Neural progenitor cell (in vitro differentiated cells): ENCODE data around the gene IKBIP. TPM values are rescaled to one million over a fixed set of nuclear protein-coding genes. Genes with fewer than 3 reads are reported as not detected.

Source experiments
- DNase-seq: peaks from one replicate; pipeline ENCODE4 v3.0.0-alpha.2; 2016; ENCODE audit warnings: low spot score
- H2AFZ ChIP-seq: fragments of 200-600 bp; sonication (generic); replicated peaks from 2 replicates; pipeline ENCODE4 v1.6.1; 2016; ENCODE audit warnings: antibody characterized with exemption
- H3F3A ChIP-seq: fragments of 200-600 bp; sonication (generic); 2 replicates; pipeline ENCODE4 v1.6.1; 2016; ENCODE audit warnings: antibody characterized with exemption, low read depth
- H3K27ac ChIP-seq: fragments of 200-600 bp; sonication (generic); 2 replicates; pipeline ENCODE4 v1.5.1; 2016; ENCODE audit warnings: mild to moderate bottlenecking
- H3K27me3 ChIP-seq: fragments of 200-600 bp; sonication (generic); 2 replicates; pipeline ENCODE4 v1.6.1; 2016; ENCODE audit warnings: mild to moderate bottlenecking, moderate library complexity
- H3K36me3 ChIP-seq: fragments of 200-600 bp; sonication (generic); 2 replicates; pipeline ENCODE4 v1.5.1; 2016
- H3K4me1 ChIP-seq: fragments of 200-600 bp; sonication (generic); 2 replicates; pipeline ENCODE4 v1.6.1; 2016; ENCODE audit warnings: mixed run types
- H3K4me2 ChIP-seq: fragments of 200-600 bp; sonication (generic); 2 replicates; pipeline ENCODE4 v1.6.1; 2016
- H3K4me3 ChIP-seq: fragments of 200-600 bp; sonication (generic); 2 replicates; pipeline ENCODE4 v1.5.1; 2016
- H3K79me2 ChIP-seq: fragments of 200-600 bp; sonication (generic); 2 replicates; pipeline ENCODE4 v1.6.1; 2016; ENCODE audit warnings: low read depth
- H3K9ac ChIP-seq: fragments of 200-600 bp; sonication (generic); 2 replicates; pipeline ENCODE4 v1.6.1; 2016
- H3K9me3 ChIP-seq: fragments of 200-600 bp; sonication (generic); 2 replicates; pipeline ENCODE4 v1.5.1; 2016; ENCODE audit warnings: low read depth
- H4K20me1 ChIP-seq: fragments of 200-600 bp; sonication (generic); 2 replicates; pipeline ENCODE4 v1.6.1; 2016; ENCODE audit warnings: low read depth
- H3K27ac Mint-ChIP-seq: 3 replicates; pipeline ENCODE4 v1.8.0; 2021; ENCODE audit warnings: mixed read lengths
- H3K27me3 Mint-ChIP-seq: 2 replicates; pipeline ENCODE4 v1.8.0; 2022; ENCODE audit warnings: low read depth, mild to moderate bottlenecking, inconsistent platforms, moderate library complexity, mixed read lengths; ENCODE audit not compliant: insufficient read depth
- H3K36me3 Mint-ChIP-seq: 3 replicates; pipeline ENCODE4 v1.8.0; 2021; ENCODE audit warnings: mixed read lengths
- H3K4me1 Mint-ChIP-seq: 3 replicates; pipeline ENCODE4 v1.8.0; 2021; ENCODE audit warnings: mixed read lengths
- H3K4me3 Mint-ChIP-seq: 3 replicates; pipeline ENCODE4 v1.8.0; 2021; ENCODE audit warnings: mild to moderate bottlenecking, moderate library complexity, mixed read lengths
- H3K9me3 Mint-ChIP-seq: 3 replicates; pipeline ENCODE4 v1.8.0; 2020; ENCODE audit warnings: mixed read lengths
- EZH2 ChIP-seq: fragments of 200-600 bp; sonication (generic); IDR thresholded peaks from 2 replicates; pipeline ENCODE4 v1.6.1; 2017; ENCODE audit warnings: antibody characterized with exemption, mild to moderate bottlenecking, moderate library complexity
- EZH2phosphoT487 ChIP-seq: fragments of 200-600 bp; sonication (generic); IDR thresholded peaks from 2 replicates; pipeline ENCODE4 v1.6.1; 2017; ENCODE audit warnings: antibody characterized with exemption
- total RNA-seq: library from RNA; depleted of rRNA; stranded (reverse); fragments of >200 nt; gene quantifications from 2 replicates; pipeline ENCODE4 v1.2.3, GENCODE V29; 2015; ENCODE audit warnings: low replicate concordance
- TF ChIP-seq, protein P1 (sequence below): fragments of 200-600 bp; sonication (generic); IDR thresholded peaks from 2 replicates; pipeline ENCODE4 v1.5.1; 2017; ENCODE audit warnings: antibody characterized with exemption, mild to moderate bottlenecking

The IKBIP gene
- total RNA-seq, 1 donor from 2014 or later = 51.6 TPM

DNA sequence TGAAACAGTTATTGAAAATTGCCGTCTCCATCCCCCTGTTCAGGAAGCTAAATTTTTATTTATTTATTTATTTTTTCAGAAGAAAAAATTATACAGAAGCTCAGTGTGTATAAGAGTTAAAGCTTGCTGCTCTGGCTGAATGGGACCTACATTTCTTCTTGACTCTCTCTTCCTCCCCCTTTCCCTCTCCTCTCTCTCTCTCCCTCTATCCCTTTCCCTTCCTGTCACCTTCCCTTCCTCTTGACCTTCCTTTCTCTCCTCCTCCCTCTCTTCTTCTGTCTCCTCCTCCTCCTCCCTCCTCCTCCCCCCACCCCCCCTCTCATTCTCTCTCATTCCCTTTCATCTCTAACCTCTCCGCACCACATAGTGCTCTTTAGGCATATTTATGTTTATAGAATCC lies 39.6 kb upstream of the IKBIP start:
- Mint-ChIP-seq H3K4me3 (no peak overlapping the region), H3K4me1 (no peaks in the 10 kb centered on the region), H3K27ac (no peak overlapping the region), H3K36me3 (peaks cover 39% of the 10 kb centered on the region), H3K9me3 (no peaks in the 10 kb centered on the region), H3K27me3 (no peaks in the 10 kb centered on the region)
- Histone ChIP-seq H3F3A (no peaks in the 10 kb centered on the region), H3K9me3 (no peaks in the 10 kb centered on the region), H3K27ac (no peak overlapping the region), H3K4me2 (no peak overlapping the region), H3K79me2 (no peaks in the 10 kb centered on the region), H3K27me3 (no peaks in the 10 kb centered on the region), H4K20me1 (no peaks in the 10 kb centered on the region), H2AFZ (no peak overlapping the region), H3K4me1 (no peaks in the 10 kb centered on the region), H3K36me3 (peaks cover 28% of the 10 kb centered on the region), H3K9ac (no peak overlapping the region), H3K4me3 (no peak overlapping the region)
- TF ChIP-seq, protein P1, sequence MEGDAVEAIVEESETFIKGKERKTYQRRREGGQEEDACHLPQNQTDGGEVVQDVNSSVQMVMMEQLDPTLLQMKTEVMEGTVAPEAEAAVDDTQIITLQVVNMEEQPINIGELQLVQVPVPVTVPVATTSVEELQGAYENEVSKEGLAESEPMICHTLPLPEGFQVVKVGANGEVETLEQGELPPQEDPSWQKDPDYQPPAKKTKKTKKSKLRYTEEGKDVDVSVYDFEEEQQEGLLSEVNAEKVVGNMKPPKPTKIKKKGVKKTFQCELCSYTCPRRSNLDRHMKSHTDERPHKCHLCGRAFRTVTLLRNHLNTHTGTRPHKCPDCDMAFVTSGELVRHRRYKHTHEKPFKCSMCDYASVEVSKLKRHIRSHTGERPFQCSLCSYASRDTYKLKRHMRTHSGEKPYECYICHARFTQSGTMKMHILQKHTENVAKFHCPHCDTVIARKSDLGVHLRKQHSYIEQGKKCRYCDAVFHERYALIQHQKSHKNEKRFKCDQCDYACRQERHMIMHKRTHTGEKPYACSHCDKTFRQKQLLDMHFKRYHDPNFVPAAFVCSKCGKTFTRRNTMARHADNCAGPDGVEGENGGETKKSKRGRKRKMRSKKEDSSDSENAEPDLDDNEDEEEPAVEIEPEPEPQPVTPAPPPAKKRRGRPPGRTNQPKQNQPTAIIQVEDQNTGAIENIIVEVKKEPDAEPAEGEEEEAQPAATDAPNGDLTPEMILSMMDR = no peak
- TF ChIP-seq EZH2phosphoT487 (no peak), EZH2 (no peak)
- no peak for DNase-seq

DNA sequence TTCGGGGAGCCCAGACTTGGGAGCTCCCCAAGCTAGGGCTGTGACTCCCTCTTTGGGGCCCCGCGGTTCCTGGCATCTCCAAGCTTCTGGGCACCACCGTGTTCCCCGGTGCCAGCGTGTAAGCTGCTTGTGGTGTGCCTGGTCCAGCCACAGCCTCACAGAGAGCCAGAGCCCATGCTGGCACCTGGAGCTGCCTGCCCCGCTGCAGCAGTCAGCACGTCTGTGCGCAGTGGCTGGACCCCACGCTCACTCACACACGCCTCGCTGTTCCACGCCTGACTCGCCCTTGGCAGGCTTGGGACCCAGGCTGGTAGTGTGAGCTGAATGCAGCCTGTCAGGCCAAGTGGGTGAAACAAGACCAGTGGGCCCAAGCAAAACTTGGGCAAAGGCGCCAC lies 35.0 kb upstream of the IKBIP start:
- Mint-ChIP-seq H3K4me1 (no peaks in the 10 kb centered on the region), H3K27me3 (no peaks in the 10 kb centered on the region), H3K27ac (no peak overlapping the region), H3K9me3 (no peaks in the 10 kb centered on the region), H3K36me3 (peaks cover 22% of the 10 kb centered on the region), H3K4me3 (no peak overlapping the region)
- Histone ChIP-seq H4K20me1 (no peaks in the 10 kb centered on the region), H3K27me3 (no peaks in the 10 kb centered on the region), H2AFZ (no peak overlapping the region), H3K9me3 (no peaks in the 10 kb centered on the region), H3K9ac (no peak overlapping the region), H3K27ac (no peak overlapping the region), H3K4me3 (no peak overlapping the region), H3K4me2 (no peak overlapping the region), H3K79me2 (no peaks in the 10 kb centered on the region), H3F3A (no peaks in the 10 kb centered on the region), H3K36me3 (peaks cover 24% of the 10 kb centered on the region), H3K4me1 (no peaks in the 10 kb centered on the region)
- TF ChIP-seq EZH2 (no peak), EZH2phosphoT487 (no peak)
- TF ChIP-seq, protein P1 = no peak
- DNase-seq = no peak

DNA sequence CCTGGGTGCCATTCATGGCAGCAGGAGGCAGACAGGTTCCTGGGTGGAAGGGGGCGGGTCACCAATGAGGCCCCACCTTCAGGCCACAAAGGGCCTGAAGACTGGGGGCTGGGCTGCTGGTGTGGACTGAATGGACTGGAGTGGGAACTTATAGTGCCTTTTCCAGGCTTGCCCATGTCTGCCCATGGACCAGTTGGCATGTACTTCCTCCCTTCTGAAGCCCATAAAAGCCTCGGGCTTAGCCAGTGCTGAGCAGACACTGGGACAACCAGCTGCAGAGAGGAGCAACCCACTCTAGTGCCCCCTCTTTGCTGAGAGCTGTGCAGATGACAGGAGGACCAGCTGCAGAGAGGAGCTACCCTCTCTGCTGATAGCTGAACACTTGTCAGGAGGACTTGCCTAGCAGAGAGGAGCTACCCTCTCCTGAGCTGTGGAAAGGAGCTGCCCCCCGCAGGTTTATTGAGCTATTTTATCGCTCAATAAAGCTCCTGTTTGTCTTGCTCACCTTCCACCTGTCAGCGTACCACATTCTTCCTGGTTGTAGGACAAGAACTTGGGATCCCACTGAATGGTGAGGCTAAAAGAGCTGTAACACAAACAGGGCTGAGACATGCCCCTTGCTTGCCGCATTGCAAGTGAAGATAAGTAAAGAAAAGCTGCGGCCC lies 34.5 kb upstream of the IKBIP start:
- no peaks in the 10 kb centered on the region for H3K9me3 Mint-ChIP-seq
- Histone ChIP-seq H3K79me2 (no peaks in the 10 kb centered on the region), H3K4me3 (no peak overlapping the region), H4K20me1 (no peaks in the 10 kb centered on the region), H3K27ac (no peak overlapping the region), H3K4me1 (no peaks in the 10 kb centered on the region), H3K4me2 (no peak overlapping the region), H3F3A (no peaks in the 10 kb centered on the region), H3K9ac (no peak overlapping the region), H2AFZ (no peak overlapping the region), H3K36me3 (peaks cover 22% of the 10 kb centered on the region), H3K27me3 (no peaks in the 10 kb centered on the region), H3K9me3 (no peaks in the 10 kb centered on the region)
- peak; percentile 8 for DNase-seq
- H3K27me3 Mint-ChIP-seq = no peaks in the 10 kb centered on the region
- TF ChIP-seq EZH2phosphoT487 (no peak), EZH2 (no peak)
- TF ChIP-seq, protein P1 = no peak
- peaks cover 21% of the 10 kb centered on the region for H3K36me3 Mint-ChIP-seq
- no peak overlapping the region for H3K27ac Mint-ChIP-seq
- H3K4me1 Mint-ChIP-seq = no peaks in the 10 kb centered on the region
- no peak overlapping the region for H3K4me3 Mint-ChIP-seq
